ENCODE results near the gene DDX4.

DNA sequence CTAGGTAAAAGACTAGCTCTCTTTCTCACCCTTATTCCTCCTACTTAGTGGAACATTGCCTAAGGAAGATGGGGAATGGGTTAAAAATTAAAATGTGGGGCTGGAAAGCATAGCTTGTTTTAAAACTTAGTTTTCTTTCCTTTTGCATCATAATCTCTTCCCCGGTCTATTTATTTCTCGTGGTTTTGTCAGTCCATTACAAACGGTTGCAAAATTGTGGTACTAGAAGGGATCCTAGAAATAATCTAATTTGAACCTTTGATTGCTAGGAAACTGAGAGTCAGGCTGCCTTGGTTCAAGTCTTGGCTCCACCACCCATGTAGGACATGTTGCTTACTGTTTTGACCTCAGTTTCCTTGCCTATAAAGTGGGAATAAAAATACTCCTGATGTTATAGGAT lies 114.6 kb downstream of the DDX4 start:
- TF ChIP-seq ZNF274 (IDR thresholded peaks at IDR 0.05; ENCODE audit: low read depth, low read length): no peak
- no peak for TF ChIP-seq YY1 (IDR thresholded peaks at IDR 0.05; ENCODE audit: insufficient read depth, insufficient read length)

Measured in NT2/D1 (cell line).